Activated CD4-positive, CD25-positive, alpha-beta regulatory T cell treated with anti-CD3 and anti-CD28 coated beads, Interleukin-2, amount 50 U/mL, for 72 hours (primary cell): ENCODE measurements around the gene EEA1.

ENCODE experiments used
- DNase-seq: peaks from one replicate; pipeline ENCODE4 v3.0.0; 2021

The EEA1 gene

GRCh38 chr12:92933606-92934005 lies 4.5 kb upstream of the EEA1 start:
- DNase-seq, result no peak

GRCh38 chr12:92930421-92930820 lies 1.3 kb upstream of the EEA1 start:
- DNase-seq, result no peak

GRCh38 chr12:92929983-92930382 lies 888 bp upstream of the EEA1 start:
- no peak for DNase-seq

- peak; percentile 55 for DNase-seq
These were observed 604 bp downstream of the EEA1 start for GRCh38 chr12:92928421-92928961.

GRCh38 chr12:92927436-92928281 lies 1.4 kb downstream of the EEA1 start:
- no peak for DNase-seq

- no peak for DNase-seq
These were observed 2.0 kb downstream of the EEA1 start for GRCh38 chr12:92927055-92927435.

- no peak for DNase-seq
These were observed 2.5 kb downstream of the EEA1 start for GRCh38 chr12:92926549-92926948.

- no peak for DNase-seq
These were observed 7.2 kb downstream of the EEA1 start for GRCh38 chr12:92921877-92922276.

- no peak for DNase-seq
These were observed 13.7 kb downstream of the EEA1 start for GRCh38 chr12:92915365-92915764.

- no peak for DNase-seq
These were observed 14.9 kb downstream of the EEA1 start for GRCh38 chr12:92914170-92914569.

- DNase-seq, result no peak
These were observed 16.4 kb downstream of the EEA1 start for GRCh38 chr12:92912672-92913071.

- no peak for DNase-seq
These were observed 17.0 kb downstream of the EEA1 start for GRCh38 chr12:92912052-92912451.

GRCh38 chr12:92911339-92911738 lies 17.8 kb downstream of the EEA1 start:
- no peak for DNase-seq

- DNase-seq, result no peak
These were observed 21.0 kb downstream of the EEA1 start for GRCh38 chr12:92908108-92908507.

GRCh38 chr12:92905811-92906554 lies 23.1 kb downstream of the EEA1 start:
- DNase-seq, result no peak

- DNase-seq, result no peak
These were observed 23.8 kb downstream of the EEA1 start for GRCh38 chr12:92905258-92905810.

GRCh38 chr12:92900941-92901340 lies 28.2 kb downstream of the EEA1 start:
- no peak for DNase-seq

- no peak for DNase-seq
These were observed 29.6 kb downstream of the EEA1 start for GRCh38 chr12:92899386-92900001.

GRCh38 chr12:92898755-92899154 lies 30.3 kb downstream of the EEA1 start:
- DNase-seq, result no peak

GRCh38 chr12:92897844-92898243 lies 31.3 kb downstream of the EEA1 start:
- no peak for DNase-seq

- no peak for DNase-seq
These were observed 38.4 kb downstream of the EEA1 start for GRCh38 chr12:92890601-92891106.

GRCh38 chr12:92886131-92886530 lies 43.0 kb downstream of the EEA1 start:
- no peak for DNase-seq

- DNase-seq, result no peak
These were observed 49.3 kb downstream of the EEA1 start for GRCh38 chr12:92879698-92880322.
